SK-N-SH (cell line): ENCODE data around the gene MTUS2.

Experiments
- CTCF ChIP-seq: fragments of 200-600 bp; sonication (generic); IDR thresholded peaks from 2 replicates; pipeline ENCODE4 v1.6.1; 2017; ENCODE audit warnings: antibody characterized with exemption, mild to moderate bottlenecking, moderate library complexity
- EP300 ChIP-seq, 2 experiments: IDR thresholded peaks; 2 replicates each; pipeline versions ENCODE4 v1.4.0 to v1.6.1; 2012; ENCODE audit warnings: borderline replicate concordance in 1 of 2, low read depth in 1 of 2, low read length in 1 of 2
- EZH2phosphoT487 ChIP-seq: fragments of 200-600 bp; sonication (generic); IDR thresholded peaks from 2 replicates; pipeline ENCODE4 v1.6.1; 2017; ENCODE audit warnings: low read depth, mixed run types, mild to moderate bottlenecking, antibody characterized with exemption, moderate library complexity, borderline replicate concordance
- JUND ChIP-seq: IDR thresholded peaks from 2 replicates; pipeline ENCODE4 v1.4.0; 2012
- MAX ChIP-seq: IDR thresholded peaks from 2 replicates; pipeline ENCODE4 v1.4.0; 2012; ENCODE audit warnings: low read depth
- NFIC ChIP-seq: IDR thresholded peaks from 2 replicates; pipeline ENCODE4 v1.4.0; 2012; ENCODE audit warnings: borderline replicate concordance
- POLR2AphosphoS5 ChIP-seq: IDR thresholded peaks from 2 replicates; pipeline ENCODE4 v1.6.1; 2012; ENCODE audit warnings: low read depth, low read length
- SIN3A ChIP-seq: IDR thresholded peaks from 2 replicates; pipeline ENCODE4 v1.6.1; 2012; ENCODE audit warnings: low read depth, mild to moderate bottlenecking, low read length, moderate library complexity, borderline replicate concordance
- USF1 ChIP-seq: IDR thresholded peaks from 2 replicates; pipeline ENCODE4 v1.4.0; 2012; ENCODE audit warnings: low read depth, borderline replicate concordance
- YY1 ChIP-seq: IDR thresholded peaks from 2 replicates; pipeline ENCODE4 v1.4.0; 2012; ENCODE audit warnings: low read depth, mild to moderate bottlenecking

- TF ChIP-seq POLR2AphosphoS5 (no peak), JUND (no peak), USF1 (no peak), CTCF (no peak), YY1 (no peak), MAX (no peak), NFIC (no peak), EZH2phosphoT487 (no peak), SIN3A (no peak), EP300 (IDR thresholded peaks at IDR 0.05; ENCODE audit: borderline replicate concordance in 1 of 2, low read depth in 1 of 2, low read length in 1 of 2) (no peak)
Observed at GRCh38 chr13:29476046-29476445, 655.9 kb downstream of the MTUS2 start.
